Osteocyte (in vitro differentiated cells): ENCODE data around the gene CPSF4L. TPM values are rescaled to one million over a fixed set of nuclear protein-coding genes. Genes with fewer than 3 reads are reported as not detected.

Experiments
- DNase-seq: peaks from one replicate; pipeline ENCODE4 v3.0.0; 2021; ENCODE audit warnings: mixed read lengths; ENCODE audit not compliant: unreplicated experiment; ENCODE audit errors: extremely low spot score
- H3K27ac Mint-ChIP-seq: one replicate; pipeline ENCODE4 v1.8.0; 2021; ENCODE audit warnings: mild to moderate bottlenecking, mixed read lengths; ENCODE audit not compliant: unreplicated experiment
- H3K27me3 Mint-ChIP-seq: one replicate; pipeline ENCODE4 v1.8.0; 2021; ENCODE audit warnings: mixed read lengths; ENCODE audit not compliant: unreplicated experiment
- H3K36me3 Mint-ChIP-seq: one replicate; pipeline ENCODE4 v1.8.0; 2021; ENCODE audit warnings: mixed read lengths; ENCODE audit not compliant: unreplicated experiment
- H3K4me1 Mint-ChIP-seq: one replicate; pipeline ENCODE4 v1.8.0; 2021; ENCODE audit warnings: mixed read lengths; ENCODE audit not compliant: unreplicated experiment
- H3K4me3 Mint-ChIP-seq: one replicate; pipeline ENCODE4 v1.8.0; 2021; ENCODE audit warnings: mild to moderate bottlenecking, moderate library complexity, mixed read lengths; ENCODE audit not compliant: unreplicated experiment
- H3K9me3 Mint-ChIP-seq: one replicate; pipeline ENCODE4 v1.8.0; 2021; ENCODE audit warnings: mixed read lengths; ENCODE audit not compliant: unreplicated experiment
- CTCF ChIP-seq: fragments of 200-600 bp; sonication (generic); IDR thresholded peaks from 2 replicates; pipeline ENCODE4 v1.5.0; 2021; ENCODE audit warnings: antibody characterized with exemption, mild to moderate bottlenecking, moderate library complexity
- total RNA-seq: library from RNA; stranded (reverse); gene quantifications from 2 replicates; pipeline ENCODE4 v1.2.1, GENCODE V29; 2021

CPSF4L gene
- total RNA-seq, 1 donor from 2014 or later = not detected

- Mint-ChIP-seq H3K4me1 (peaks cover 45% of the 10 kb centered on the region), H3K9me3 (no peaks in the 10 kb centered on the region), H3K27me3 (no peaks in the 10 kb centered on the region), H3K36me3 (peaks cover 8% of the 10 kb centered on the region), H3K4me3 (no peak overlapping the region), H3K27ac (peak overlapping the region; percentile 62)
- no peak for DNase-seq
- no peak for TF ChIP-seq CTCF
These were observed 20.2 kb upstream of the CPSF4L start for GRCh38 chr17:73281928-73282327.

DNA sequence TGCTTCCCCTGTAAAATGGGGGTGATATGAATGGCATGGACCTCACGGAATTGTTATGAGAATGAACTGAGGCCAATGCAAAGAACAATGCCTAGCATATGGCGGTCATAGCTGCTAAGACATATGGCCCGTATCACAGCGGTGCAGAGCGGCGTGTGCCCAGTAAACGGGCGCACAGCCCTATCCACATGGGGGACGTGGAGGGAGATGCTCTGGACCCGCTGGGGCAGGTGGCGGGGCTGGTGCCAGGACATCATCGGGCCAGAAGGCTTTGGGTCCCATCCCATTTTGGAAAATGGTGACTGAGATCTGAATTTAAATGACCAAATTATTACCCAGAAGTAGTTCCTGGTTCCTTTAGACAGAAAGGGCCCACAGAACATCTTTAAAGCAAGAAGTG lies 18.5 kb upstream of the CPSF4L start:
- DNase-seq = no peak
- Mint-ChIP-seq H3K27ac (no peak overlapping the region), H3K27me3 (no peaks in the 10 kb centered on the region), H3K4me1 (peaks cover 36% of the 10 kb centered on the region), H3K36me3 (peaks cover 2% of the 10 kb centered on the region), H3K4me3 (no peak overlapping the region), H3K9me3 (no peaks in the 10 kb centered on the region)
- no peak for TF ChIP-seq CTCF

GRCh38 chr17:73279704-73280103 lies 18.0 kb upstream of the CPSF4L start:
- H3K27ac Mint-ChIP-seq = no peak overlapping the region
- H3K36me3 Mint-ChIP-seq = peaks cover 2% of the 10 kb centered on the region
- H3K27me3 Mint-ChIP-seq = no peaks in the 10 kb centered on the region
- peaks cover 32% of the 10 kb centered on the region for H3K4me1 Mint-ChIP-seq
- no peak for TF ChIP-seq CTCF
- no peaks in the 10 kb centered on the region for H3K9me3 Mint-ChIP-seq
- no peak for DNase-seq
- no peak overlapping the region for H3K4me3 Mint-ChIP-seq

DNA sequence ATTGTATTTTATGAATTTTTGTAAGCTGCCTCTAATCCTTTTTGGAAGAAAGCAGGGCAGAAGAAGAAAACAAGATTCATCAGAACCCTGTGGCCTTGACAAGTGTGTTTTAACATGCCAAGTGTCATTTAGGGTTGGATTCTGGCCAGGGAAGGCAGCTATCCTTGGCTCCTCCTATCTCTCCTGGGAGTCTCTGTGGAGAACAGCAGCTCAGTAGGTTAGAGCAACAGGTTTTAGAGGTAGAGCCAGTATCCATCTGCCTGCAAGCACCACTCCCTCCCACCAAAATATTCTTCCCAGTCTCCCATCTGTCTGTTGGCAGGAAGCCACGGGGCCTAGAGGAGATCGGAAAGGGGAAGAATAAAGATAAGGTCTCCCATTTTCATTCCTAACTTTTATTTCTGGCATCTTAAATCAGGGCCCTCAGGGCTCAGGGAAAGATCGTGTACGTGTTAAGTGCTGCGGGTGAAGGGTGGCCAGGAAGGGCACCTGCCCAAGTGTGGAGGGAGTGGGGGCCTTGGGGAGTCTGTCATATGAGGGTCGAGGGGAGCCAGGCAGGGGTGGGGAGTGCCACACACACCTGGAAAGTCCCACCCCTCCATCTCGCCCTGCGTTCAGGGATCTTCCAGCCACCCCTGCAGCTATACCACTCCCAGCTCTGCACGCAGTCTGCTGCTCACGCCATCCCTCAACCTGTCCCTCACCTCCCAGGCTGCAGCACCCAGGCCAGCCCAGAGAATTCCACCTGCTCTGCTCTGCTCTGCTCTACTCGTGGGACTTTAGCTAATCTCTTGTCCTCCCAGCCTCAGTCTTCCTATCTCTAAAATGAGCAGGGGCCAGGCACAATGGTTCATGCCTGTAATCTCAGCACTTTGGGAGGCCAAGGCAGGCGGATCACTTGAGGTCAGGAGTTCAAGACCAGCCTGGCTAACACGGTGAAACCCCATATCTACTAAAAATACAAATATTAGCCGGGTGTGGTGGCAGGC lies 17.1 kb upstream of the CPSF4L start:
- DNase-seq = no peak
- Mint-ChIP-seq H3K36me3 (peaks cover 2% of the 10 kb centered on the region), H3K4me3 (no peak overlapping the region), H3K9me3 (no peaks in the 10 kb centered on the region), H3K27me3 (no peaks in the 10 kb centered on the region), H3K27ac (peak overlapping the region; percentile 12), H3K4me1 (peaks cover 22% of the 10 kb centered on the region)
- TF ChIP-seq CTCF = no peak

GRCh38 chr17:73278049-73278464 lies 16.4 kb upstream of the CPSF4L start:
- Mint-ChIP-seq H3K4me1 (peaks cover 15% of the 10 kb centered on the region), H3K9me3 (no peaks in the 10 kb centered on the region), H3K4me3 (no peak overlapping the region), H3K36me3 (peaks cover 2% of the 10 kb centered on the region), H3K27me3 (no peaks in the 10 kb centered on the region), H3K27ac (peak overlapping the region; percentile 12)
- no peak for TF ChIP-seq CTCF
- no peak for DNase-seq
